ENCODE measurements around the gene TIE1. TPM values are rescaled to one million over a fixed set of nuclear protein-coding genes. Genes with fewer than 3 reads are reported as not detected.
A peak's percentile ranks its signal among the peaks of the same experiment; 100 is the strongest.

Gene TIE1
- total RNA-seq, 4 donors from 2014 or later, result 8.8 to 23.3 (median 10.9) TPM

GRCh38 chr1:43360616-43361015 is 59.8 kb downstream of the TIE1 start:
- 54 to 59% methylated on average over 4 of the region's 4 CpGs for WGBS, 2 donors
- no peak overlapping the region for H3K4me3 ChIP-seq (ENCODE audit: low read depth, poor library complexity, severe bottlenecking)
- no peak for DNase-seq (ENCODE audit: low spot score in 2 of 2)
- intact Hi-C loops (cut with DNase I; ENCODE audit: low total_unique reads), result no loop called here
- TF ChIP-seq POLR2A (IDR thresholded peaks at IDR 0.05), result no peak
- TF ChIP-seq, protein P1, sequence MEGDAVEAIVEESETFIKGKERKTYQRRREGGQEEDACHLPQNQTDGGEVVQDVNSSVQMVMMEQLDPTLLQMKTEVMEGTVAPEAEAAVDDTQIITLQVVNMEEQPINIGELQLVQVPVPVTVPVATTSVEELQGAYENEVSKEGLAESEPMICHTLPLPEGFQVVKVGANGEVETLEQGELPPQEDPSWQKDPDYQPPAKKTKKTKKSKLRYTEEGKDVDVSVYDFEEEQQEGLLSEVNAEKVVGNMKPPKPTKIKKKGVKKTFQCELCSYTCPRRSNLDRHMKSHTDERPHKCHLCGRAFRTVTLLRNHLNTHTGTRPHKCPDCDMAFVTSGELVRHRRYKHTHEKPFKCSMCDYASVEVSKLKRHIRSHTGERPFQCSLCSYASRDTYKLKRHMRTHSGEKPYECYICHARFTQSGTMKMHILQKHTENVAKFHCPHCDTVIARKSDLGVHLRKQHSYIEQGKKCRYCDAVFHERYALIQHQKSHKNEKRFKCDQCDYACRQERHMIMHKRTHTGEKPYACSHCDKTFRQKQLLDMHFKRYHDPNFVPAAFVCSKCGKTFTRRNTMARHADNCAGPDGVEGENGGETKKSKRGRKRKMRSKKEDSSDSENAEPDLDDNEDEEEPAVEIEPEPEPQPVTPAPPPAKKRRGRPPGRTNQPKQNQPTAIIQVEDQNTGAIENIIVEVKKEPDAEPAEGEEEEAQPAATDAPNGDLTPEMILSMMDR (IDR thresholded peaks at IDR 0.05), result no peak

DNA sequence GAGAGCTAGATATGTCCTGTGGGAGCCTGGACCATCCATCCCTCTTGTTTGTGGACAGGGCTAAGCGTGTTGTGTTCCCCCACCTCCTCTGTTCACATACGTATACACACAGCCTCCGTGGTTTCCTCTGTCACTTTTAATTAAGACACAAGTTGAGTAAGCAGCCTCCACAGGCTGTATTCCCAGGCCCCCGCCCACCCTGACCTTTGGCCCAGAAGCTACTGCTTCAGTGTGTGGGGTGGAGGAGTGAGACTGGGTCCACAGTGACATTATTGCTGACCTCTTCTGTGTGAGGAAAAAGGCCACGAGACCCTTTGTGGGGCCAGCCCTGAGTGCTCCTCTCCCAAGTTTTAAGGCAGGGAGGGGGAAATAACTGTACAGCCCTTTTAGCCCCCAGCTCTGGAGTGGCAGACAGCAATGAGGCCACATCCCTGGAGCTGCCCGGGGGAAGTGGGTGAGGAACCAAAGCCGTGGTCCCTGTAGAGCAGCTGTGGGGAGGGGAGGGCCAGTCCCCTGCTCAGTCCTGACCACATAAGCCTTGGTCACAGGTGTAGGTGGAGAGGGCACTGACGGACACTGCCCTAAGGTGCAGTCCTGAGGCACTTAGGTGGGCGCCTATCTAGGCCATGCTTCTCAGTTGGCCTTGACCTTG is 62.6 kb downstream of the TIE1 start:
- TF ChIP-seq, protein P1 (IDR thresholded peaks at IDR 0.05), result no peak
- no peak for TF ChIP-seq POLR2A (IDR thresholded peaks at IDR 0.05)
- intact Hi-C loops (cut with DNase I; ENCODE audit: low total_unique reads), result no loop called here
- 77 to 82% methylated on average over 9 of the region's 9 CpGs for WGBS, 2 donors

GRCh38 chr1:43363935-43364525 is 63.2 kb downstream of the TIE1 start:
- 81 to 83% methylated on average over 5 of the region's 5 CpGs for WGBS, 2 donors
- no peak for DNase-seq (ENCODE audit: low spot score in 2 of 2)
- intact Hi-C loops (cut with DNase I; ENCODE audit: low total_unique reads), result no loop called here
- no peak overlapping the region for H3K4me3 ChIP-seq (ENCODE audit: low read depth, poor library complexity, severe bottlenecking)
- no peak for TF ChIP-seq POLR2A (IDR thresholded peaks at IDR 0.05)

More for the DNA sequence above, 62.6 kb downstream of the TIE1 start:
- no peak overlapping the region for H3K4me3 ChIP-seq (ENCODE audit: low read depth, poor library complexity, severe bottlenecking)
- no peak for DNase-seq (ENCODE audit: low spot score in 2 of 2)

DNA sequence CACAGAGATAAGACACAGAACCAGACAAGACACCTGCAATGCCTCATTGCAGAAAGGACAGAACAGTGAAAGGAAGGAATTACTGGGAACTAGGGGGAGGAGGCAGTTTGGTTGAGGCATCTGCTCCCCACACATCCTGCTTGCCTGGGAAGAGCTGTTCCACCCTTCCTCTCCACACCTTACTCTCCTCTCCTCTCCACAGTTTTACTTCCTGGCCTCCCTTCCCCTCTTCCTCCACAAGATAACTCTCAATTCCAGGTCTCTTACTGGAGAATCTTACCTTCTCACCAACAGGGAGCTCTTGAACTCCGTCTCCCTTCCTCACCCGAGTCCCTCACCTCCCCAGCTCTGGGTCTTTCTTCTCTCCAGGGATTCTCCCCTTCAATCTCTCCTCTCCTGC is 64.9 kb downstream of the TIE1 start:
- H3K4me3 ChIP-seq (ENCODE audit: low read depth, poor library complexity, severe bottlenecking), result no peak overlapping the region
- TF ChIP-seq, protein P1 (IDR thresholded peaks at IDR 0.05), result no peak
- no peak for TF ChIP-seq POLR2A (IDR thresholded peaks at IDR 0.05)
- intact Hi-C loops (cut with DNase I; ENCODE audit: low total_unique reads), result no loop called here
- 77 to 80% methylated on average over 2 of the region's 2 CpGs for WGBS, 2 donors
- no peak for DNase-seq (ENCODE audit: low spot score in 2 of 2)

GRCh38 chr1:43366179-43366578 is 65.4 kb downstream of the TIE1 start:
- intact Hi-C loops (cut with DNase I; ENCODE audit: low total_unique reads), result no loop called here
- H3K4me3 ChIP-seq (ENCODE audit: low read depth, poor library complexity, severe bottlenecking), result no peak overlapping the region
- TF ChIP-seq, protein P1 (IDR thresholded peaks at IDR 0.05), result no peak
- no peak for TF ChIP-seq POLR2A (IDR thresholded peaks at IDR 0.05)
- WGBS, 2 donors, result 39 to 58% methylated on average over 11 of the region's 11 CpGs
- DNase-seq (ENCODE audit: low spot score in 2 of 2), result peak; percentile 36 to 90

- TF ChIP-seq, protein P1 (IDR thresholded peaks at IDR 0.05), result no peak
- TF ChIP-seq POLR2A (IDR thresholded peaks at IDR 0.05), result no peak
- no peak for DNase-seq (ENCODE audit: low spot score in 2 of 2)
- WGBS, 2 donors, result 12 to 13% methylated on average over 4 to 5 of the region's 5 CpGs
- intact Hi-C loops (cut with DNase I; ENCODE audit: low total_unique reads), result no loop called here
- H3K4me3 ChIP-seq (ENCODE audit: low read depth, poor library complexity, severe bottlenecking), result peak overlapping the region; percentile 79
Measured at GRCh38 chr1:43366601-43367025, 65.8 kb downstream of the TIE1 start.
